NCI-H2081 treated with DMSO at 0.1 percent for 48 hours (cell line): ENCODE results near the gene MACROD2.

Experiments used
- DNase-seq: peaks from one replicate; lab custom pipeline; 2025; lab: John Stamatoyannopoulos, UW

MACROD2 gene

DNA sequence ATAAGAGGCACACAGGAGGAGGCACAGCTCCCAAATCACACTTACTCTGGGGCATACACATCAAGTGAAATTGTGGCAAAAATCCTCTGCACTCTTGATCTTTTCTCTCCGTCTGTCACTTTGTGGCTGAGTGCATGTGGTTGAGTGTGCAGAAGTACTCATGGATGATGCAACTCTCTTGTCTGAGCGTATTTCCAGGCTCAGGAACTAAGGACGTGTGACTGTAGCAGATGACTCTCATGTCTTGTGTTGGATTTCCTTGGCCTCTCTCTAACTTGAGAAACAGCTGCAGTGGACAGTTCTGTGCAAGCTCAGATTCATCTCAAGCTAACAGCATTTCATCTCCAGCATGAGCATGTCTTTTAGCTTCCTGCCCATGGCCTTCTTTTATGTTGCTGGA is 587.5 kb downstream of the MACROD2 start:
- DNase-seq, result no peak

DNA sequence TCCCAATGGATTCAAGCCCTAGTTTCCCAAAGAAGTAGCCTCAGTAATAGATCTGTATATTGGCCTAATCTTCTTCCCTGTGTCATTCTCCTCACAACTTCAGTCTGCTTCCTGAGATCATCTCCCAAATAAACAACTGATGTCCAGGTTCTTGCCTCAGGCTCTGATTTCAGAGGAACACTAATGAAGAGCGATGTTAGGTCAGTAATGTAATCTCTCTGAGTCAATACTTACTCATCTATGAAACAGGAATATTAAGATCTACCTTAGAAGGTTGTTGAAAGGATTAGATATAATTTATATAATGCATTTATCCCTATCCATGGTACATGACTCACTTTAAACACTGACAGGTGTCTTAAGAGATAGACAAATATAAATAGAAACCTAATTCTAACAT is 588.1 kb downstream of the MACROD2 start:
- DNase-seq, result no peak

DNA sequence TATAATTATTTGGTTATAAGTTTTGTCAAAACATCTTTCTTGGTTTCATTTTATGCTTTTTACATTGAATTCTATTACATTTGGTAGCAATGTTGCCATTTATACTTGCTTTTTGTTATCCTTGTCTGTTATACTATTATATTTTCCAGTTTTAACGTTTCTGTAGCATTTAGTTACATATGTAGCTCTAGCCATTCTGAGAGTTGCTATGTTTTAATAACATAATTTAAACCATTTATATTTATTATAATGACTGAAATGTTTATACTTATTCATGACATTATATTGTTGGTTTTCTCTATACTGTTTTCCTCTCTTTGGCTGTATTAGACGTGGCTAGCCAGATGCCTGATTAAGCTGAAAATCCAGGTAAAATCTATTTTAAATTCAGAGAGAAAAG is 594.1 kb downstream of the MACROD2 start:
- DNase-seq, result no peak

DNA sequence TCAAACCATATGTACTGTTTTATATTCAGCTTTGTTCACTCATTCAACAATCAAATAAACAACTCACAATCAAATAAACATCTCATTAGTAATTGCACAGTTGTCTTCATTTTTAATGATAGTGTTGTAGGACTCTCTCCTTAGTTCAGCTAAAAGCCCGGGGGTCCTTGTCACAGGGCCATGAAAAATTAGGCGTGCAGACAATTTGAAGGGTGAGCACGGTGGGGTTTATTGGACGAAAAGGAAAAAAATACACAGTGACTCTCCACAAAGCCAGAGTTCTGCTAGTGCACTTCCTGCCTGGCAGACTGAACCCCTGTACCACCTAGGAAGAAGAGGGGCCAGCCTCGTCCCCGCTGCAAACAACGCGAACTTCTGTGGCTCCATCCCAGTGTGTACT is 599.7 kb downstream of the MACROD2 start:
- no peak for DNase-seq

DNA sequence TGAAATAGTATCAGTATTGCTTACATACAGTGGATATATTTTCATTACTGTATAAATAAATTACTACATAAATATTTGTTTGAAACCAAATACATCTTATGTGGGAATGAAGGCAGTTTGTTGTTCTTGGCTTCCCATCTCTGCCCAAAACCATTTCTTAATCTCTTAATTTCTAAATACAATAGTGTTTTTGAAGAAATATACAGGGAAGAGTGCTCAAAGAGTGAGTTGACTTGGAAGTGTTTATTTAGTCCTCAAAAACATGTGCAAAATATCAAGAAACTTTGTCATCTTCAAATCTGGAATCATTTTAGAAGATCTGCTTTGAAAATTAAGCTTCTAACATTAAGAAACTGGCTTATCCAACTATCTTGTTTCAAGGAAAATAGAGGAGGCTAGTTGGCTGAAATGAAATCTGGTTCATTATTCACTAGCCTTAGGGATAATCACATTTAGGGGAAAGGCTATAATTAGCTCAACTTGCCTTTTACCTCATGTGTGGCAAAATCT is 601.9 kb downstream of the MACROD2 start:
- no peak for DNase-seq

DNA sequence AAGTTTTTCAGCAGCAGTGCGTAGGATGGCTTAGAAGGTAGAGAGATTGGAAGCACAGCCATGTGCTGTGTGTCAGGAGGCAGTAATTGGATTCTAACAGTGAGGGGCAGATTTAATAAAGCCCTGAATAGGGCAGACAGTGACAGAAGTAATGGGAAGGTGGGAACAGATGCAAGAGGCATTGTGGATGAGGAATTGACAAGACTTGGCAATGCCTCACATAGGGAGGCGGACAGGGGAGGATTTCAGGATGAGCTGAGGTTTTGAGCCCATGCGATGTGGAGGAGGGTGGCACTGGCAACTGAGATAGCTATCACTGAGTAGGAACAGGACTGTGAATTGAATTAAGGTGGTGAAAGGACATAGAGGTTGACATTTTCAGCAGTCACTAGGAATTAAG is 604.3 kb downstream of the MACROD2 start:
- DNase-seq, result no peak

DNA sequence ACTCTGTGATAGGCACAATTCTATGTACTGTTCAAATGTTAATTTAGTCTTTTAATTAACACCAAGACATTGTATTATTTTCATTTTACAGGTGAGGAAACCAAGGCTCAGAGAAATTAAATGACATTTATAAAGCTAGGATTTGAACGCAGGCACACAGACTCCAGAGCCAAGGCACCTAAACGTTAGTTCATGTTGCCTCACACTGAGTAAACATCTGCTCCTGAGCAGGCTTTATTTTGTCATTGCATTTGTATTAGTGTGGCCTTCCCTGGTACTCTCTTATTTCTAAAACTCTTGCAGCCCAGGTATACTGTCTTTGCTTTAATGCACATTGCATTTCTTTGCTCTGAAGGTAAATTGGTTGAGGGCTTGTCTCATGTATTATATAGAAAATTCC is 605.2 kb downstream of the MACROD2 start:
- DNase-seq, result no peak

DNA sequence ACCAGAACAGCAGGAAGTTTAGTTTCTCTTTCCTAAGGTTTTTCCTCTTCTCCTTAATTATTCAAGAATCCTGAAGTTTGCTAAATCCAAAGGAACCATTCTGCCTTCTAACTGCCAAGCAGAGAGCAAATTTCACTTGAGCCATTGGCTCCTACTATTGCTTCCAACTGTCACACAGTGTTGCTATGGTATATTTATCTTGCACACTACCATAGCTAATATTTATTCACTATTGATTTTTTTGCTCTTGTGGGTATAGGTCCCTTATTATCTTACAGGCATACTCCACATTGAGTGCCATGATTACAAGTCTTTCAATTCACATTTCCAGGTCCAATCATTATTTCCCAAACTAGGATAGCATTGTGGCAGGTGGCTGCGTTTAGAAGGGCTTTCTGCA is 608.8 kb downstream of the MACROD2 start:
- DNase-seq, result no peak

DNA sequence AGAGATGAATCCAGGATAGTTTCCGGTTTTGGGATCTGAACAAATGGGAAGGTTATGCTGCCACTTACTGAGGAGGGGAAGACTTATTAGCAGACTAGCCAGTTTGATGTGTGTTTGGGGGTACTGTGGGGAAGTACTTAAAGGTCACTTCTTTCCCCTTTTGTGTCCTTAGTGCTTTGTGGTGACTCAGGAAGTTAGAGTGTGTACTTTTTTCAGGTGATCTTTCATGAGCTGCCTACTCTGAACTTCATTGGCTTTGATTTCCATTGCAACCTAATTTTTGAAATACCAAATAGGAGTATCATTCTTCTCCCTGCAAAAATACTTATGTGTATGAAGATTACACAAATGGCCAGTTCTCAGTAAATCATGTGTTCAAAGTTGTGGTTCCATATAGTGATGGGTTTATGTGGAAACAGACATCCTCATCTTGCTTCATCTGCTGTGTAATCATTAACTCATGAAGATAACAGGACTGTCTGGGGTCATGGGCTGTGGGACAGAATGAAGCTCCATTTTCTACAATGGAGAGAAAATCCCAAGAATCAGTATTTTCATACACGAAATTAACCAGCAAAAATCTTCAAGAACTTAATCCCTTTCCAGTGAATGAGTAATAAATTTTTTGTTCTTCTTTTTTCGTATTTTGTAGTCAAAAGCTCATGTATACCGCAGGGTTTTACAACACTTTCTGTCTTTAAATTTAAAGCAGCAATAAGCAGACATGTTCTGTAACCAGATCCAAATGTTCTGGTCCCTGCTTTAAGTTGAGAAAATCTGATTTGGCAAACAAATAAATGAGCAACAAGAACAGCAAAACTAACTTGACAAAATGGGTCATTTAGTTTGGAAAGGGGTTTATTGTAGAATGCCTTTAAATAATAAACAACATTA is 614.3 kb downstream of the MACROD2 start:
- no peak for DNase-seq

DNA sequence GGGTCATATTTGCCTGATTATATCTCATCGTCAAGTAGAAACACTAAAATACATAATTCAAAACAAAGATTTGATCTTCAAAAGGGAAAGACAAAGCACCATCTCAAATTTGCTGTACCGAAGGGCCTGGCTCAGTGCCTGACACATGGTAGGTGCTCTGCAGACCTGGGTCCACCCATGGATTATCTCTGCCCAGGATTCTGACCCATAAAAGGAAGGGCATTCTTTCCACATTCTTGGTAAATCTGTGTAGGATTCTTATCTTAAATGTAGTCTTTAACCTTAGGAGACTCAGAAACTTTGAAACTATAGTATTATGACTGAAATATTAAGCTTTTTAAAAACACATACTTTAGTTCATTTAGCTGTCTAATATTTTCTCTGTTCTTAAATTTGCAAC is 616.2 kb downstream of the MACROD2 start:
- DNase-seq, result no peak

DNA sequence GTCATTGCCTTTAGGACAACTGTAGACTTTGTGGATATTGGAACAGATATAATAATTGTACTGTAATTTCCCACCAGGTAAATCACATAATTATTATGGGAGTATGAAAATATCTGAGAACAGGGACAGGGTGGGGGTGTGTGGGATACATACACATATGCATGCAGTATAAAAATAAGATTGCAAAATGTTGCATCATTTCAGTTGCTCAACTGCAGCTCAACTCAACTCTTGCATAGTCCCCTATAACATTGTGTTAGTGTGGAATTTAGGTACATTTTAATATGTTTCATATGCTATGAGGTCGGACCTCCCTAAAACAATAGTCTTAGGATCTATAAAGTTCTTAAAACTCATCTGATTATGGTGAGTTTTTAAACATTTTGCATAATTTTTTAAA is 617.1 kb downstream of the MACROD2 start:
- DNase-seq, result no peak

DNA sequence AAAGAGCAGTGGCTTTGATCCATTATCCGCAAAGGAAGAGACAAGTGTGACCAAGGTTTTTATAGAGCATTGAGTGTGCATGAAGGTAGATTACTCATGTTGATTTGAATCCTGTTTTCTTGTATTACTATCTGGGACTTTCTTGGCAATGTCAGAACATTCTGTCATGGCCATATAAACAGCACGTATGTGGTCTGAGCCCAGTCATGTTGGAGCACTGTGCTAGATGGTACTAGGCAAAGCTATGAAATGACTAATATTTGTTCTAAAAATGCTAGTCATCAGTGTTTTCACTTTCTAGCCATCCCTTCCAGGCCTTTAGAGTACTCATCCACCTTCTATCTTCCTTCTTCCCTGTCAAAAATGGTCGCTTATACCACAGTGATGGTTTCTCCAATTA is 620.7 kb downstream of the MACROD2 start:
- no peak for DNase-seq

DNA sequence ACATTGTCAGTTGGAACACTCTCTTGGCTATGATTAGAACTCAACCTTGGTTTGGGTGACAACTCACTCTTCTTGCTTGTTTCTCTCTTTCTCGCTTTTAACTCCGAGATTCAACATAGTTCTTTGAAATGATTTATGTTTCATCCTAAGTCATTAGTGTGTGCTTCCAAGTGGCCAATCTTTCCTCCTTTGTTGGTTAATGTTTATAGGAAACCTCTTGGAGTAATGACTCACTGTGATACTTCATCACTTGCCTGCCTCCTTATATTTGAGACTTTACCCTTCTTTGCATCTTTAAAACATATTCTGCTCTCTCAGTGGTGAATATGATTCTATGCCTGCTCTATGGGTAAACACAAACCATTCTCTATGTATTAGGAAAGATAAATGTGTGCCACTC is 621.8 kb downstream of the MACROD2 start:
- no peak for DNase-seq

DNA sequence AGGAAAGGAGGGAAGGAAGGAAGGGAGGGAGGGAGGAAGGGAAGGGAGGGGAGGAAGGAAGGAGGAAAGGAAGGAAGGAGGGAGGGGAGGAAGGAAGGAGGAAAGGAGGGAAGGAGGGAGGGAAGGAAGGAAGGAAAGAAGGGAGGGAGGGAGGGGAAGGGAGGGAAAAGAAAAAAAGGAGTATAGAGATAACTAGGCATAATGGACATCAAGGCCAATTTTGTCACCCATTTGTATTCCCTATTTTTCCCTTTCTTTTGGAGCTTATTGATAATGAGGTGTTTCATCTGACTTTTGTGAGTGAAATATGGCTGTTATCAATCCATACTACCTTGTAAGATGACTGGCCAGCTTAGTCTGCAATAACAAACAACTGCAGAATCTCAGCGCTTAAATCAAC is 624.1 kb downstream of the MACROD2 start:
- no peak for DNase-seq

DNA sequence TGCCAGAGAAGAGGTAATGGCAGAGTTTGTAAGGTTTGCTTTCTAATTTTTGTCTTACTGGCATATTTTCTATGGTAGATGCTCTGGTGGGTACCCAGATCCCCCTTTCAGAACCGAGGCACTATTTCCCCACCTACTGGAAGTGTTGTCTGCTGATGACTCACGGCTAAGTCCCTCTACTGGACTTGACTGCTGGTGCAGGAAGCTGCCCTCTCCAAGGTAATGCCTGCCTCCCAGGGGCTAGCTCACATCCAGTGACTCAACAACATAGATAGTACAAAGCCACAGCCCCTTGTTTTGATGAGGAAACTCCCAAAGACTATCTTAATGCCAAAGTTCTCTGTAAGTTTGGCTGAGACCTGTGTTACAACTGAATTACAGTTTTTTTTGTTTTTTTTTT is 627.5 kb downstream of the MACROD2 start:
- DNase-seq, result no peak

DNA sequence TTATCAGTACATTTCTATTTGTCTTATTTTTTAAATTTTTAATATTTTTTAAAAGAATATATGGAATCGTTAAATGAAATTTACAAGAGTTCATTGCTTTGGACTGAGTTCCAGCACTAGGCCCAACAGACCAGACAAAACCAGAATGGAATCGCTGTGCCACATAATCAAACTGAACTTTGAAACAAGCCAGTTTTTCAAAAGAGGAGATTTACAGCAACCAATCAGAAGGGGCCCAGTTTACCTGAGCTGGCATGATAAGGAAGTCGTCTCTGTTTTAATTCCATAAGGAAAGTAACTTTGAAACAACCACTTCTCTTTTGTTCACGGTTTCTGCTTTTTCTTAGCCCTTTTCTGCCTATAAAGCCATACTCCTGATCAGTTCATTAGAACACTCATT is 635.7 kb downstream of the MACROD2 start:
- no peak for DNase-seq

DNA sequence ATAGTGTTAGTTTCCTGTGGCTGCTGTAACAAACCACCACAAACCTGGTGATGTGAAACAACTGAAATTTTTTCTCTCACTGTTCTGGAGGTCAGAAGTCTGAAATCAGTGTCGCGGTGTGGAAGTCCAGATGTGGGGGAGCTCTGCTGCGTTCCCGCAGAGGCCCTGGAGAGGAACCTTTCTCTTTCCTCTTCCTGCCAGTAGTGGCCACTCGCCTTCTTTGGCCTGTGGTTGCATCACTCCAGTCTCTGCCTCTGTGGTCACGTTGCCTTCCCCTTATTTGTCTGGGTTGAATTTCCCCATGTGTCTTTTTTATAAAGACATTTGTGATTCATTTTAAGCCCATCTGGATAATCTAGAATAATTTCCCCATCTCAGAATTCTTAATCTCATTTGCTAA is 637.6 kb downstream of the MACROD2 start:
- DNase-seq, result no peak

DNA sequence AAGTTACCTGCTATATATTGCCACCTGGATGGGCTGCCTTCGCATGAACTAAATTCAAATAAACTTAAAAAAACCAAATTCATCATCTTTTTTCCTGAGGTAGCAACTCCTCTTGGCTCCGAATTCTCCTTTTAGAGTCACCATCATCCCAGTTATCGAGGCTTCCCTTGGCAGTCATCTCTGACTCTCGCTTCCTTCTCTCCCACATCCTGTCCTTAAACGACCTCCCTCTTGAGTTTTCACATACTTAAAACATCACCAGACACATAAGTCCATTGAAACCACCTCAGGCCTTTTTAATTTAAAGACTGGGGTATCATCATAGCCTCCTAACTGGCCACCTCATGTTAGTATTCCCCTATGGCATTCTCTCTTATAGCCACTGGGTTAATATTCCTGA is 638.2 kb downstream of the MACROD2 start:
- DNase-seq, result no peak

DNA sequence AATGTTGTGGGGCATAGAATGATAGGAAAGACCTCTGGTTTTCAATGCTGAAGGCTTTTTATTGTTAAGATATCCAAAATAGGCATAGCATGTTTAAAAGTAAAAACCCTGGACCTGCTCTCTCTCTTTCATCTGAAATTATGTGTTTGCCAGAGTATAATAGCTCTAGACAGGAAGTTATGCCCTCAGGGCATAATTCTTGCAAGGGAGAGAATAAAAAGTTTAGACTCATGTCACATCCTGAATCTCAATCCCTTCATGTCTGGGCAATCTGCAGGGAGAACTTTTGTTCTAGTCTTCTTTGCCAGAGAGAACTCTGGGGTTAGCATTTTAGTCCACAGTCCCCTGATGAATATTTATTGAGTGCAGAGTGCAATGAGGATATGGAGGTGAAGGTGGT is 639.3 kb downstream of the MACROD2 start:
- DNase-seq, result no peak

DNA sequence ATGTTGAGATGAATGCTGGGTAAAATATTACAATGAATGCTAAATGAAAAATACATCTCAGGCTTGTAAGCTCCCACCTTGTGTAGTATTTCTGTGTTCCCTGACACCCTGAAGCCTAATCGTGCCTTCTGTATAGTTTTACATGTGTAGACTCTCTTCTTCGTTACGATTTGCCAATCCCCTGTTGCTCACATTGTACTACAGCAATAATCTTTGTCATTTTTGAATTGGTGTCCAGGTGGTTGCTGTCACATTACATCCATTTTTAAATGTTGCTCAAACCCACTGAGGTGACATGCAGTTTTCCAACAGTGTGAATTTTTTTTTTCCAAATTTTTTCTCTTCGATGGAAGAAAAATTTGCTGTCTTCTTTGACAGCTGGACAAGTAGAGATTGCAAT is 642.1 kb downstream of the MACROD2 start:
- no peak for DNase-seq

DNA sequence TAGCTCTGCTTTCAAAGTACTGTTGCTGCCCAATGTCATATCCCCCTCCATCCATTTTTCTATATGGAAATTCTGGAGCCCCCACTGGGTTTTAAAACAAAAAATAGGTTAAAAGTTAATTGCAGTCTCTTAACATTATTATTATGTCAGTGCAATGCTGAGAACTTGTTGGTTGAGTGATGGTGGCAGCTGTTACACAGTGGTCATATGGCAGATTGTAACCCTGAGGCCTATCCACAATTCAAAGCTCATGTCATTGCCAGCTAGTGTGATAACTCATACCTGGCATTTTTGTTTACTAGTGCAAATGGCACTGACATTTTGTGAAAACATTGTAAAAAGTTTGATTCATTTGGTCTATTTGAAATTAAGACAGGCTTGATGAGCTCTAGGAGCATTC is 647.8 kb downstream of the MACROD2 start:
- no peak for DNase-seq

DNA sequence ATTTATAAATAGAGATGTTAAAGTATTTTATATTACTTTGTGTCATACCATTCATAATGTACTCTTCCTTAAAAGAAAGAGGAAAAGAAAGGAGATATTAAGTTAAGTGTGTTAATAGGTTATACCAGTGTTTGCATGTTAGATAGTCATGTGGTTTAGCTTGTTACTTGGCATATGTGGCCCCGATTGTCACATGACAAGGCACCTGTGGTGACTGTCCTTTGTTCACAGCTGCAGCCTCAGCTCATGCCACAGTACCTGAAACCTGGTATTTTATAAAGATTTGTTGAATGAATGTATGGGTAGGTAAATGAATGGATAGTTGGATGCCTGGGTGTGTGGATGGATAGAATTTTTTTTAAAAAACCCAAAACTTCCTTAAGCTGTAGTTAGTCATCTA is 648.2 kb downstream of the MACROD2 start:
- no peak for DNase-seq

DNA sequence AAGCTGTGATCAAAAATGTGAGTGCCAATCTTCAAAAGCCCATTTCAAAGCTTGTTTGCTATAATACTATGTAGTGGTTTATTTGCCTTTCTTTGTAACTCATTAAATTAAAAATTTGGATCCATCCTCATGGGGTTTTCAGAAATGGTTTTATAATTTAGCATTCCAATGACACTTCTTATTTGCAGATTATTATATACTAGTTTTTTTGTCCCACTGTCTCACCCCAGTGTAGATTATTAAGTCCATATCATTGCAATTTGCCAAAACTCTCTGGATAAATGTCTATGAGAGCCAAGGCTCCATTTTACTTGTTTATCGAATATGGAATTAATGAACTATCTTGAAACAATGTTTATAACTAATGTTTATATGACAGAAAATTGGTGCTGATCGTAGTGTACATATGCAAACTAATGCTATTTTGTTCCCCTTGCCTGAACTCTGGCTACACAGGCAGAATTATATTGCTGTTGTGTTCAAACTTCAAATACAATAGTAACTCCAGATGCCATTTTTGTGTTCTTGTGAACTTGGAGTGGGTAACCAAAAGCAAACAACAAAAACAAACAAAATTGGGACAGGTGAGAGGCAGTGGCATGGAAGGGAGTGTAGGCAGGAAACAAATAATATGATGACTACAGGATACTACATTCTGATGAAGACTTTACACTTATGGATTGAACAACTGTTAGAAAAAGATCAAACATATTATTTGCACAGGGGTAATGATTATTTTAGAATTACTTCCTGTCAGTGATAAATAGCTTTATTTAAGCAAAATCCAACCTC is 649.2 kb downstream of the MACROD2 start:
- peak; percentile 46 for DNase-seq
